ENCODE data around the gene THRA.
A peak's percentile ranks its signal among the peaks of the same experiment; 100 is the strongest.

The THRA gene

GRCh38 chr17:40064971-40065768, 2.4 kb downstream of the THRA start:
- no peak for DNase-seq (ENCODE audit: low spot score)

- DNase-seq (ENCODE audit: low spot score) = no peak
Measured at GRCh38 chr17:40065769-40066510, 3.2 kb downstream of the THRA start.

- DNase-seq (ENCODE audit: low spot score) = no peak
Measured at GRCh38 chr17:40067710-40068109, 4.9 kb downstream of the THRA start.

- no peak for DNase-seq (ENCODE audit: low spot score)
Measured at GRCh38 chr17:40068129-40068581, 5.4 kb downstream of the THRA start.

GRCh38 chr17:40068584-40068916, 5.8 kb downstream of the THRA start:
- no peak for DNase-seq (ENCODE audit: low spot score)

- DNase-seq (ENCODE audit: low spot score) = peak; percentile 80
Measured at GRCh38 chr17:40068917-40069750, 6.4 kb downstream of the THRA start.

- DNase-seq (ENCODE audit: low spot score) = peak; percentile 69
Measured at GRCh38 chr17:40069751-40070708, 7.3 kb downstream of the THRA start.

GRCh38 chr17:40070709-40071312, 8.0 kb downstream of the THRA start:
- DNase-seq (ENCODE audit: low spot score) = no peak

GRCh38 chr17:40071313-40072039, 8.7 kb downstream of the THRA start:
- no peak for DNase-seq (ENCODE audit: low spot score)

- no peak for DNase-seq (ENCODE audit: low spot score)
Measured at GRCh38 chr17:40072040-40072734, 9.4 kb downstream of the THRA start.

- no peak for DNase-seq (ENCODE audit: low spot score)
Measured at GRCh38 chr17:40072735-40073346, 10.1 kb downstream of the THRA start.

- DNase-seq (ENCODE audit: low spot score) = no peak
Measured at GRCh38 chr17:40073454-40074174, 10.8 kb downstream of the THRA start.

- no peak for DNase-seq (ENCODE audit: low spot score)
Measured at GRCh38 chr17:40074175-40074512, 11.4 kb downstream of the THRA start.

GRCh38 chr17:40074871-40075200, 12.1 kb downstream of the THRA start:
- DNase-seq (ENCODE audit: low spot score) = no peak

- DNase-seq (ENCODE audit: low spot score) = peak; percentile 78
Measured at GRCh38 chr17:40075201-40075941, 12.6 kb downstream of the THRA start.

- DNase-seq (ENCODE audit: low spot score) = no peak
Measured at GRCh38 chr17:40075942-40076498, 13.3 kb downstream of the THRA start.

GRCh38 chr17:40076591-40076990, 13.8 kb downstream of the THRA start:
- DNase-seq (ENCODE audit: low spot score) = no peak

- no peak for DNase-seq (ENCODE audit: low spot score)
Measured at GRCh38 chr17:40079545-40079944, 16.8 kb downstream of the THRA start.

All from CD4-positive, alpha-beta T cell treated with Interleukin-2 at 100 ng/mL for 4 hours (primary cell).